ENCODE data around the gene EDN1.
"Not testable (repeated sequence)": the region's sequence is repeated elsewhere in the genome, so short reads cannot be mapped to it uniquely, and the experiment has no call there.

EDN1 gene

GRCh38 chr6:12328701-12329100 is 38.5 kb downstream of the EDN1 start:
- DNase-seq, result no peak

GRCh38 chr6:12331474-12331873 is 41.3 kb downstream of the EDN1 start:
- no peak for DNase-seq

- DNase-seq, result no peak
Measured at GRCh38 chr6:12331951-12332749, 42.0 kb downstream of the EDN1 start.

GRCh38 chr6:12332750-12333079 is 42.6 kb downstream of the EDN1 start:
- DNase-seq, result not testable (repeated sequence)

GRCh38 chr6:12333128-12333527 is 43.0 kb downstream of the EDN1 start:
- DNase-seq, result no peak

GRCh38 chr6:12334526-12335130 is 44.5 kb downstream of the EDN1 start:
- DNase-seq, result no peak

- no peak for DNase-seq
Measured at GRCh38 chr6:12335131-12335527, 45.0 kb downstream of the EDN1 start.

DNA sequence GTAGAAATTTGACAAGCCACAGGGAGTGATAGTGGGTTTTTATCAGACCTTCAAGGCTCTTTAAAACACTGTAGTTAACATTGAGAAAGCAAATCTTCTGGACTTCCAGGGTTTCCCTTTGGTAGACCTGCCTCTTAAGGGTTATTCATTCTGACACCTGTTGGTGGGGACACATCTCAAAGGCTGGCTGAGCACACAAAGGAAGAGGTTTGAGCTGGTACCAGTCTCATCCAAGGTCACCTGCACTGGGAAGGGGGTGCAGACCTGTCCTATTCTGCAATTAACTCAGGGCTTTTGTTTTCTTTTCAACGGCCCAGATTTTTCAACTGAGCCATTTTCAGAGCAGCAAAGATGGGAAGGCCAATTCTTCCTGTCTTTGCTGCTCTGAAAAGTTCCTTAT is 45.6 kb downstream of the EDN1 start:
- DNase-seq, result no peak

DNA sequence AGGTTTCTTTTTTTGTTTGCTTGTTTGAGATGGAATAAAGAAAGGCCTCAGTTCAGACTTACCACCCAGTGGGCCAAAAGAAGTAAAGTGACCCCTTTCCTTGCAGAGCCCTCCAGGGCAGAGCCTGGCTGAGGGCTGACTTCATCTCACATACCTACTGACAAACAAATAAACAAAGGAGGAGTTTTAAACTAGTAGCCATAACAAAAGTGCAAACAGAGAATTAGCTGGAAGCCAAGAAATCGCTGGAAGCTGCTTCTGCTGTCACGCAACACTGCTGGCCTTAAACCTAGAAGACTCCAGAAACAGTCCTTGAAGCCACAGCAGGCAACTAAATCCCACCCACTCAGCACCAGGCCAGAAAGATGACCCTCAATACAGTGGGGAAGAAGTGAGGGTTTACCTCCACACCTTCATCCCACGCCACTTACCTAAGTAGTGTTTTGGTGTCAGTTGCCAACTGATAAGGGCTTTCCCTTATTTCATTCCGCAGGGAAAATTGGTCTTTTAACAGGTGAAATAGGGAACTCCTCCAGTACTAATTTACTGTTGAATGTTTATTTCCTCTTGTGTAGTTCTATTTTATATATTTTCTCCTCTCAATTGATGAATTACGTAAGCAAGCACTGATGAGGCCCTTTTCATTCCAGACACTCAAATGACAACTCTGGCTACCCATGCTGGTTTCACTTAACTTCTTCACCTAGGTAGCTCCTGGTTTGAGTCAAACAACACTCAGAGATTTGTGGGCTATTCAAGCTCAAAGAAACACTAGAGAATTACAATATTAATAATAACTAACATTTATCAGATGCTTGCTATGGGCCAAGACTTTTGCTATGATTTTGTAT is 46.2 kb downstream of the EDN1 start:
- DNase-seq, result no peak

- no peak for DNase-seq
Measured at GRCh38 chr6:12339022-12339421, 48.9 kb downstream of the EDN1 start.

GRCh38 chr6:12339808-12340487 is 49.8 kb downstream of the EDN1 start:
- DNase-seq, result no peak

- DNase-seq, result no peak
Measured at GRCh38 chr6:12340488-12340818, 50.3 kb downstream of the EDN1 start.

- no peak for DNase-seq
Measured at GRCh38 chr6:12342664-12343063, 52.5 kb downstream of the EDN1 start.

GRCh38 chr6:12343122-12343439 is 52.9 kb downstream of the EDN1 start:
- DNase-seq, result no peak

- no peak for DNase-seq
Measured at GRCh38 chr6:12343440-12344162, 53.4 kb downstream of the EDN1 start.

DNA sequence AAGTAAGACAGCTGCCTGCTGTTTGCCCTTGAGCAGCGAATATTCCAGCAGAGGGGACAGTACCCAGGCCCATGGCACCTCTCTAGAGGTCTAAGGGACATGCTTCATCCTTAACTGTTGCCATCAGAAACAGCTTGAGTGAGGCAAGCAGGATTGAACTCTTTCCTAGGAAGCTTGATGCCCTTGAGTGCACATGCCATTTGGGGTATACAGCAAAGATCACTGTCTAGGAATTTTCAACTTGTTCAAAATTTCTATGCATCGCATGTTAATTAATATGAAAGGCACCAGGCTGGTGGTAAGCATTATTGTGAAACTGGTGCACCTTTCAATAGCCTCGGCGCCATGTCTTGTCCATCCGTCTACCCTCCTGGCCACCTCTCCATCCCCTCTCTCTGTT is 54.1 kb downstream of the EDN1 start:
- DNase-seq, result no peak

DNA sequence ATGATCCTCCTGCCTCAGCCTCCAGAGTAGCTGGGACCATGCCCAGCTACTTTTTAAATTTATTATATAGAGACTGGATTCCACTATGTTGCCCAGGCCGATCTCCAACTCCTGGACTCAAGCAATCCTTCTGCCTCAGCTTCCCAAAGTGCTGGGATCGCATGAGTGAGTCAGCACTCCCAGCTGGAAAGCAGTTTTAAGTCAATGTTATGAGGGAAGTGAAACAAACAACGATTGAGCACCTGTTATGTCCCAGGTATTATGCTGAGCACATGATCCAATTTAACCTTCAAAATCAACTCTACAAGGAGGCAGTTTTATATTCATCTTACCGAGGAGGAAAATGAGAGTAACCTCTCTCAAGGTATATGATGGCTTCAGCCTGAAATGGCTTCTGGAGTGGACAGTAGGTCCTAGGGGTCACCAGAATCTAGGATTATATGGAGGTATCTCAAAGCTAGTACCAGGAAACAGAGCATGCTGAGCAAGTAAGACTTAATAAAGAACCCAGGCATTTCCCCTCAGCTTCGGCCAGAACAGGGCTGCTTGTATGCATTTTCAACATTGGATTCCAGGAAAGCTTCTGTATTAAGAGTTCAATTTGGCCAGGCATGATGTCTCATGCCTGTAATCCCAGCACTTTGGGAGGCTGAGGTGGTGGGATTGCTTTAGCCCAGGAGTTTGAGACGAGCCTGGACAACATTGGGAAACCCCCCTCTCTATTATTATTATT is 55.0 kb downstream of the EDN1 start:
- DNase-seq, result no peak

GRCh38 chr6:12345694-12346058 is 55.5 kb downstream of the EDN1 start:
- no peak for DNase-seq
